ENCODE data around the gene OR8U1. TPM values are rescaled to one million over a fixed set of nuclear protein-coding genes. Genes with fewer than 3 reads are reported as not detected.
A peak's percentile ranks its signal among the peaks of the same experiment; 100 is the strongest.

The OR8U1 gene
- total and polyA plus RNA-seq, 2 of the 4 experiments (the other 2 are of a cell fraction) = not detected

DNA sequence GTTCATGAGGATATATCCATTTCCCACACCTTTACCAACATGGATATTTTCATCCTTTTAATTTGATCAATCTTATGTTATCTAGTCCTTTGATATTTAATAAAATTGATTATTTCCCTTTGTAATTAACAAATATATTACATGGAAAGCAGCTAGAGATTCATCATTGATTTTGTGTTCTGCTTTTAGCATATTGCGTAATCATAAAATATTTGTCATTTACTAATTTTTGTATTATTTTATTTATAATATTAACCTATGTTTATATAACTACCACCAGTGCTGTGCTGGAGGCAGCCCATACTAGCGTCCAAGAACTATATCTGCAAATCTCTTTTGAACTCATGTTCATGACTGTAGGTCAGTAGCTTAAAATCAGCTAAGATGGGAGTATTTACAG lies 4.7 kb downstream of the OR8U1 start:
- Histone ChIP-seq H4K91ac (ENCODE audit: insufficient read depth, low read depth, low read length) (no peak overlapping the region), H2BK120ac (ENCODE audit: low read depth, low read length) (no peak overlapping the region), H2BK5ac (ENCODE audit: low read depth, low read length, poor library complexity, severe bottlenecking) (no peak overlapping the region), H2AK5ac (ENCODE audit: low read depth, low read length) (no peak overlapping the region), H3K27ac (ENCODE audit: insufficient read depth, low read length) (no peak overlapping the region), H2BK15ac (ENCODE audit: low read depth, low read length) (no peak overlapping the region), H4K8ac (ENCODE audit: low read depth in 2 of 2, low read length in 2 of 2) (no peak overlapping the region), H3K4me3 (ENCODE audit: insufficient read depth, low read depth, low read length) (no peak overlapping the region), H3K36me3 (ENCODE audit: control insufficient read depth, insufficient read depth, low read length) (no peaks in the 10 kb centered on the region), H3K79me1 (ENCODE audit: low read depth in 1 of 2, low read length in 2 of 2) (no peaks in the 10 kb centered on the region), H3K18ac (ENCODE audit: low read depth, low read length) (no peak overlapping the region), H3K9ac (ENCODE audit: low read depth, low read length) (no peak overlapping the region), H3K4me1 (ENCODE audit: control insufficient read depth, insufficient read depth, low read length) (no peaks in the 10 kb centered on the region), H3K9me3 (ENCODE audit: control insufficient read depth, insufficient read depth, low read length) (peaks cover 3% of the 10 kb centered on the region), H3K27me3 (ENCODE audit: control insufficient read depth, insufficient read depth, low read length) (no peaks in the 10 kb centered on the region), H3K23ac (ENCODE audit: low read depth, low read length) (no peak overlapping the region), H4K5ac (ENCODE audit: low read depth, low read length) (no peak overlapping the region), H2AFZ (replicated peaks; ENCODE audit: low read length, poor library complexity) (no peak overlapping the region), H3K14ac (replicated peaks; ENCODE audit: low read depth, low read length) (no peak overlapping the region), H2BK20ac (ENCODE audit: low read depth, low read length) (no peak overlapping the region), H3K9me1 (ENCODE audit: insufficient read depth, low read length) (no peaks in the 10 kb centered on the region), H3K56ac (ENCODE audit: extremely low read depth, insufficient read depth, low read length) (no peak overlapping the region), H3K4me2 (ENCODE audit: low read depth, low read length) (no peak overlapping the region), H4K20me1 (ENCODE audit: insufficient read depth, low read length) (no peaks in the 10 kb centered on the region), H3K4ac (ENCODE audit: low read depth, low read length) (no peak overlapping the region), H2AK9ac (replicated peaks; ENCODE audit: low read depth, low read length, poor library complexity) (no peak overlapping the region)
- intact Hi-C loops (cut with micrococcal nuclease) = no loop called here
- in situ Hi-C loops (cut with MboI; ENCODE audit: low sequenced_read_pairs) = no loop called here
- CTCF ChIA-PET = no interaction called here
- dilution Hi-C loops (cut with HindIII; ENCODE audit: low sequenced_read_pairs, unreplicated experiment) = no loop called here
- no CpG with 5 or more reads among the region's 2 CpGs for WGBS, 2 experiments (ENCODE audit: extremely low coverage in 2 of 2, insufficient read length in 1 of 2)
- ATAC-seq (ENCODE audit: low read depth) (no peak), DNase-seq (no peak)
- no TSS peak for BruUV-seq (replicated peaks)
- peak; percentile 82 for TF ChIP-seq CEBPB (IDR thresholded peaks at IDR 0.05; ENCODE audit: low read depth, low read length)
- TF ChIP-seq SMC3 (IDR thresholded peaks at IDR 0.05; ENCODE audit: low read depth, low read length) = no peak
- POLR2A ChIA-PET (ENCODE audit: unreplicated experiment) = no interaction called here
